NCI-H1436 (cell line): ENCODE data around the gene SDK2.

ENCODE experiments used
- DNase-seq: peaks from one replicate; lab custom pipeline; 2025; lab: John Stamatoyannopoulos, UW

Gene SDK2

GRCh38 chr17:73555199-73555960 is 88.9 kb downstream of the SDK2 start:
- no peak for DNase-seq

GRCh38 chr17:73554498-73554897 is 89.7 kb downstream of the SDK2 start:
- DNase-seq: no peak

GRCh38 chr17:73553311-73553710 is 90.9 kb downstream of the SDK2 start:
- no peak for DNase-seq

- no peak for DNase-seq
These were observed 91.8 kb downstream of the SDK2 start for GRCh38 chr17:73552300-73553048.

- DNase-seq: peak; percentile 23
These were observed 92.5 kb downstream of the SDK2 start for GRCh38 chr17:73551759-73552158.

DNA sequence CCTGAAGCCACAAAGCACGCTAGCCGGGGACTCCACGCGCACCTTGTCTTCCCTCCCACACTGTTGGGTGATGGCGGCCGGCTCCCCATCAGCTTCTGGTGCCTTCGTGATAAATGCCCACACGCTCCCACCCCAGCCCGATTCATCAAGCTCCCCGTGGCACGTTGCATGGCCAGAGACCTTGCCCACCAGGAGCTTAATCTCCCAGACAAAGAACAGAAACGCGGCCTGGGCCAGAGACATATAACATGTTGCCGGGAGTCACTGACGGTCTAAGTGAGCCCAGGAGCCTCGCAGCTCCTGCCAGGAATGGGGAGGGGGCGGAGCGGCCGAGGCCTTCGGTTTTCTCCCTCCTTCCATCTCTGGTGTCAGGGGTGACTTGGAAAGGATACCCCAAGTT is 93.1 kb downstream of the SDK2 start:
- no peak for DNase-seq

GRCh38 chr17:73550556-73550955 is 93.7 kb downstream of the SDK2 start:
- no peak for DNase-seq

- no peak for DNase-seq
These were observed 94.3 kb downstream of the SDK2 start for GRCh38 chr17:73549841-73550430.

- DNase-seq: no peak
These were observed 95.5 kb downstream of the SDK2 start for GRCh38 chr17:73548620-73549311.

GRCh38 chr17:73547790-73548189 is 96.5 kb downstream of the SDK2 start:
- DNase-seq: no peak

GRCh38 chr17:73546770-73547536 is 97.3 kb downstream of the SDK2 start:
- DNase-seq: peak; percentile 23

DNA sequence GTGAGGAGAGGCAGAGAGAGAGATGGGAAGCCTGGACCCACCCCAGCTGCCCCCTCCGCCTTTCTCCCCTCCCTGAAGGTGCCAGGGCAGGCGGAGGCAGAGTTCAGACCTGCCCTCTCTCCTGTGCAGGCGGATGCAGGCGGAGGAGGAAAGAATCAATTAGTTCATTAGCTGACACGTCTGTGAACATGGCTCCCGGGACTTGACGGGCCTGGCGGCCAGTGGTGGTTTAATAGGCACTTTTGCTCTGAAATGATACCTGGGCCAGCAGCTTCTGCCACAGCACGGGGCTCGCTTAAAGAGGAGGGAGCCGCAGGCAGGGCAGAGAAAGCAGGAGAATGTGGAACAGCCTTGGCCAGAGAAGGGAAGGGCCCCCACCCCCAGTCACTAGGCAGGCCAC is 98.1 kb downstream of the SDK2 start:
- DNase-seq: peak; percentile 16

GRCh38 chr17:73545109-73546032 is 98.9 kb downstream of the SDK2 start:
- DNase-seq: no peak

- no peak for DNase-seq
These were observed 99.9 kb downstream of the SDK2 start for GRCh38 chr17:73544333-73544732.

DNA sequence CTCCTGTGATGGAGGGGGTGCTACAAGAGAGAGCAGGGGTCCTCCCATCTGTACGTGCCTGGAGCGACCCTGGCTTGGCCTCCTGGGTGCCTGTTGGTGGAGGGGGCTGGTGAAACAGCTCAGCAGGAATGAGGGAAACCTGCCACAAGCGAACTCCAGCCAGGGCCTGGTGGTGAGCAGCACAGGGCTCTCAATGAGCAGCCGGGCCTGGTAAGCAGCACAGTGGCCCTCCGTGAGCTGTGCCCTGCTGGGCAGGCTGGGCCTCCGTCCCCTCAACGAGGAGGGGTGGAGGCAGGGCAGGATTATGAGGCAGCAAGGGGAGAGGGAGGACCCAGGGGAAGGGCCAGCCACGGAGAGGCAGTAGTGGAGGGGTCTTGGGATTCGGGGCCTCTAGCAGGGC is 101.9 kb downstream of the SDK2 start:
- no peak for DNase-seq

- no peak for DNase-seq
These were observed 102.7 kb downstream of the SDK2 start for GRCh38 chr17:73541561-73541981.

- DNase-seq: no peak
These were observed 103.1 kb downstream of the SDK2 start for GRCh38 chr17:73541111-73541510.

- no peak for DNase-seq
These were observed 105.1 kb downstream of the SDK2 start for GRCh38 chr17:73539166-73539565.

- DNase-seq: no peak
These were observed 105.8 kb downstream of the SDK2 start for GRCh38 chr17:73538445-73538844.
